ENCODE data around the gene TLX2. TPM values are rescaled to one million over a fixed set of nuclear protein-coding genes. Genes with fewer than 3 reads are reported as not detected.
"Not testable (repeated sequence)": the region's sequence is repeated elsewhere in the genome, so short reads cannot be mapped to it uniquely, and the experiment has no call there.

TLX2 gene
- polyA plus RNA-seq (2011; rRNA removed) (0.05 TPM in 1 of 2 replicates, not detected in the other), polyA plus RNA-seq (2017; fragmentation: RNase III; extraction: RNeasy Plus Mini Kit Qiagen cat#74134 plus additional on column Dnase treatment) (0.37 to 0.58 TPM (median 0.39 TPM) in 3 replicates), polyA minus RNA-seq (2011; rRNA and poly(A)+ RNA removed) (0.15 TPM in 1 of 2 replicates, not detected in the other)
- 0.17 and 0.38 TPM in 2 replicates for polyA plus RNA-seq (2012; cell fraction: cytosol; rRNA removed)
- 0.33 and 0.54 TPM in 2 replicates for polyA plus RNA-seq (2012; cell fraction: nucleus; rRNA removed)

DNA sequence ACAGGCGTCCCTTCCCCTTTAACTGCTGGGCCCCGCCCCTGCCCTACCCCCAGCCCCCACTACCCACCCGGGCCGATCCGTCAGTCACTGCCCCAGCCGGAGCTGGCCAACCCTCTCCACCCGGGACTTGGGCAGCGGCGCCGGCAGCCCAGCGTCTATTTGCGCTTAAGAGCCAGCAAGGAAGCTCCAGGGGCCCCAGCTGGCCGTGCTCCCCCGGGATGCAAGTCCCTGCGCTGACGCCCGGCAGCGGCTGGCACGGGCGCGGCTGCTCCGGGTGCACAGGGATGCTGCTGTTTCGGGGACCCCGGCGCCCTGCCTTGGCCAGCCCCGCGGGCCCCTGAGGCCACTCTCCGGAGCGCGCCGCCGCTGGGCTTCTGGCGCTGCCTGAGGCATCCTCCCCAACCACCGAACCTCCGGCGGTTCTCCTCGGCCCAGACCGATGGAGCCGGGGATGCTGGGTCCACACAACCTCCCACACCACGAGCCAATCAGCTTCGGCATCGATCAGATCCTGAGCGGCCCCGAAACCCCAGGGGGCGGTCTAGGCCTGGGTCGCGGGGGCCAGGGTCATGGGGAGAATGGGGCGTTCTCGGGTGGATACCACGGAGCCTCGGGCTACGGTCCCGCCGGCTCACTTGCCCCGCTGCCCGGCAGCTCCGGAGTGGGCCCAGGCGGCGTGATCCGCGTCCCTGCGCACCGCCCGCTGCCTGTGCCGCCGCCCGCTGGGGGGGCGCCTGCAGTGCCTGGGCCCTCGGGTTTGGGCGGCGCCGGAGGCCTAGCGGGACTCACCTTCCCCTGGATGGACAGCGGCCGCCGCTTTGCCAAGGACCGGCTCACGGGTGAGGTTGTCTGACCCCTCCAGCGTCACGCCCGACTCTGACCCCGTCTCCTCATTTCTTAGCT is at the start of gene TLX2:
TLX2 (plus strand) TSS at position 83 of the 903 bp plus-strand sequence; CDS start at position 440, 357 bp downstream.
- ChIA-PET CTCF (interaction anchor here (1.5 to 1.7 kb wide), 2 partner anchors 17 to 32 kb away, joined by 4 to 8 read pairs; partner anchors contain the start of genes CCDC142 and TTC31), POLR2A (interaction anchor here (0.6 to 0.7 kb wide), 2 partner anchors 37 to 316 kb away, joined by 4 to 8 read pairs; no protein-coding TSS in a partner anchor)
- FAIRE-seq (no peak), ATAC-seq (peak; percentile 40 to 69), DNase-seq (ENCODE audit: low read depth in 1 of 2, low spot score in 1 of 2) (peak in 1 of 2 experiments; percentile 51)
- WGBS (ENCODE audit: missing lambda C conversion rate), result 80% methylated on average over 58 of the region's 82 CpGs
- Histone ChIP-seq H3K4me2 (peak within 1 kb of the TSS; percentile 94), H3K9me3 (no peaks in the 10 kb centered on the region), H3K4me1 (peaks cover 6% of the 10 kb centered on the region; the same call in 1 of the 3 replicates), H3K4me3 (peak within 1 kb of the TSS; percentile 50), H3K27ac (peak within 1 kb of the TSS; percentile 58 to 84; a peak in 5 of 6 replicates)
- TF ChIP-seq FOSB (CRISPR knock-in tag; IDR thresholded peaks at IDR 0.05), result no peak
- TF ChIP-seq JUN (IDR thresholded peaks at IDR 0.05), result 0 out of 5 replicates have a peak, but pooled peaks of 1 of the 2 experiments have one; percentile 19
- TF ChIP-seq NFE2L2 (conservative IDR thresholded peaks at IDR 0.05; ENCODE audit: low read length), result no peak

DNA sequence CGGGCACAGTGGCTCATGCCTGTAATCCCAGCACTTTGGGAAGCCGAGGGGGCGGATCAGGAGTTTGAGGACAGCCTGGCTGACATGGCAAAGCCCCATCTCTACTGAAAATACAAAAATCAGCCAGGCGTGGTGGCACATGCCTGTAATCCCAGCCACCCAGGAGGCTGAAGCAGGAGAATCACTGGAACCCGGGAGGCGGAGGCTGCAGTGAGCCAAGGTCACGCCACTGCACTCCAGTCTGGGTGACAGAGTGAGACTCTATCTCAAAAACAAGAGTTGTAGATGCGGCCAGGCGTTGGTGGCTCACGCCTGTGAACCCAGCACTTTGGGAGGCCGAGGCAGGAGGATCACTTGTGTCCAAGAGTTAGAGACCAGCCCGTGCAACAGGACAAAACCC is 43.5 kb upstream of the TLX2 start:
- WGBS (ENCODE audit: missing lambda C conversion rate), result 95% methylated on average over 12 of the region's 12 CpGs
- not testable (repeated sequence) for ATAC-seq; H3K9me3 ChIP-seq; H3K27ac ChIP-seq; H3K4me3 ChIP-seq; FAIRE-seq; DNase-seq (ENCODE audit: low read depth in 1 of 2, low spot score in 1 of 2)
- peak overlapping the region; percentile 92 for H3K4me2 ChIP-seq
- POLR2A ChIA-PET, result interaction anchor here (0.6 to 3.1 kb wide), 2 partner anchors 13 to 733 kb away, joined by 3 to 37 read pairs; partner anchors contain the start of genes TPRKB and WBP1
- H3K4me1 ChIP-seq, result peaks cover 20% of the 10 kb centered on the region
- CTCF ChIA-PET, result interaction anchor here (0.6 to 5.2 kb wide), 2 partner anchors 12 to 18 kb away, joined by 3 to 37 read pairs; partner anchors contain the start of genes CCDC142 and TTC31

DNA sequence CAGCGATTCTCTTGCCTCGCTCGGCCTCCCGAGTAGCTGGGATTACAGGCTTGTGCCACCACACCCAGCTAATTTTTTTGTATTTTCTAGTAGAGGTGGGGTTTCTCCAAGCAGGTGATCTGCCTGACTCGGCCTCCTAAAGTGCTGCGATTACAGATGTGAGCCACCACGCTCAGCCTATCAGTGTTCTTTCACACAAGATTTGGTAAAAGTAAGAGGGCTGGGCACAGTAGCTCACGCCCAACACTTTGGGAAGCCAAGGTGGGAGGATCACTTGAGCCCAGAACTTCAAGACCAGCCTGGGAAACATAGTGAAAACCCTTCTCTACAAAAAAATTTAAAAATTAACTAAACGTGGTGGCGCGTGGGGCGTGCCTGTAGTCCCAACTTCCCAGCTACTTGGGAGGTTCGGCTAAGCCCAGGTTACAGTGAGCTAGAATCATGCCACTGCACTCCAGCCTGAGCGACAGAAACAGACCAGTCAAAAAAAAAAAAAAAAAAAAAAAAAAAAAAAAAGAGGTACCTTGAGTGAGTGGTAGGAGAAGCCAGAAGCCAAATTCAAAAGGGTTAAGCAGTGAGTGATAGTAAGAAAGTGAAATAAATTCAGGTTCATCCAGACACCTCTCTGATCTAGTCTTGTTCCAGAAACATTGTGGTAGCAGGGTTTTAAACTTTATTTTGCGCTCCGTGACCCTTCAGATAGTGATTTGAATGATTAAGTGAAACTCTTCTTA is 42.8 kb upstream of the TLX2 start:
- CTCF ChIA-PET, result interaction anchor here (0.6 to 5.2 kb wide), 2 partner anchors 11 to 18 kb away, joined by 3 to 37 read pairs; partner anchors contain the start of genes CCDC142 and TTC31
- H3K4me1 ChIP-seq, result peaks cover 16% of the 10 kb centered on the region
- POLR2A ChIA-PET, result interaction anchor here (0.6 to 3.1 kb wide), 7 partner anchors 8 to 734 kb away, joined by 3 to 37 read pairs (median 5); partner anchors contain the start of genes CCDC142, TPRKB, TTC31 and WBP1
- peak overlapping the region; percentile 92 for H3K4me2 ChIP-seq
- H3K9me3 ChIP-seq, result no peaks in the 10 kb centered on the region
- TF ChIP-seq POLR2AphosphoS2 (conservative IDR thresholded peaks at IDR 0.05; ENCODE audit: low read length) (no peak), EHMT2 (IDR thresholded peaks at IDR 0.05; ENCODE audit: low read depth) (no peak), CBX2 (IDR thresholded peaks at IDR 0.05; ENCODE audit: borderline replicate concordance, low read depth) (no peak), HOXA7 (CRISPR knock-in tag; IDR thresholded peaks at IDR 0.05) (0 out of 2 replicates have a peak, but pooled peaks have one; percentile 45), FOSL2 (IDR thresholded peaks at IDR 0.05) (no peak), FOSL2 (CRISPR knock-in tag; IDR thresholded peaks at IDR 0.05) (no peak), KDM5A (IDR thresholded peaks at IDR 0.05) (no peak)
- TF ChIP-seq, protein P1, sequence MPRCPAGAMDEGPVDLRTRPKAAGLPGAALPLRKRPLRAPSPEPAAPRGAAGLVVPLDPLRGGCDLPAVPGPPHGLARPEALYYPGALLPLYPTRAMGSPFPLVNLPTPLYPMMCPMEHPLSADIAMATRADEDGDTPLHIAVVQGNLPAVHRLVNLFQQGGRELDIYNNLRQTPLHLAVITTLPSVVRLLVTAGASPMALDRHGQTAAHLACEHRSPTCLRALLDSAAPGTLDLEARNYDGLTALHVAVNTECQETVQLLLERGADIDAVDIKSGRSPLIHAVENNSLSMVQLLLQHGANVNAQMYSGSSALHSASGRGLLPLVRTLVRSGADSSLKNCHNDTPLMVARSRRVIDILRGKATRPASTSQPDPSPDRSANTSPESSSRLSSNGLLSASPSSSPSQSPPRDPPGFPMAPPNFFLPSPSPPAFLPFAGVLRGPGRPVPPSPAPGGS (IDR thresholded peaks at IDR 0.05), result no peak
- TF ChIP-seq, protein P2, sequence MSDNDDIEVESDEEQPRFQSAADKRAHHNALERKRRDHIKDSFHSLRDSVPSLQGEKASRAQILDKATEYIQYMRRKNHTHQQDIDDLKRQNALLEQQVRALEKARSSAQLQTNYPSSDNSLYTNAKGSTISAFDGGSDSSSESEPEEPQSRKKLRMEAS (IDR thresholded peaks at IDR 0.05), result no peak
- no peak for FAIRE-seq
- H3K4me3 ChIP-seq, result peak overlapping the region; percentile 63
- peak overlapping the region; percentile 86 to 91 for H3K27ac ChIP-seq
- 60% methylated on average over 16 of the region's 16 CpGs for WGBS (ENCODE audit: missing lambda C conversion rate)
- no peak for DNase-seq (ENCODE audit: low read depth in 1 of 2, low spot score in 1 of 2)
- ATAC-seq, result peak in 1 of 2 experiments; percentile 2; a peak in 2 of 6 replicates

Measured in A549 (cell line).